Stimulated activated CD8-positive, alpha-beta memory T cell treated with anti-CD3 and anti-CD28 coated beads, Interleukin-2, amount 100 ng/mL, for 48 hours (primary cell): ENCODE data around the gene TSPOAP1.

Source experiments
- DNase-seq, 2 donors: peaks; one replicate each; pipeline ENCODE4 v3.0.0-alpha.2; 2020; ENCODE audit warnings: low read depth in 2 of 2

TSPOAP1 gene

DNA sequence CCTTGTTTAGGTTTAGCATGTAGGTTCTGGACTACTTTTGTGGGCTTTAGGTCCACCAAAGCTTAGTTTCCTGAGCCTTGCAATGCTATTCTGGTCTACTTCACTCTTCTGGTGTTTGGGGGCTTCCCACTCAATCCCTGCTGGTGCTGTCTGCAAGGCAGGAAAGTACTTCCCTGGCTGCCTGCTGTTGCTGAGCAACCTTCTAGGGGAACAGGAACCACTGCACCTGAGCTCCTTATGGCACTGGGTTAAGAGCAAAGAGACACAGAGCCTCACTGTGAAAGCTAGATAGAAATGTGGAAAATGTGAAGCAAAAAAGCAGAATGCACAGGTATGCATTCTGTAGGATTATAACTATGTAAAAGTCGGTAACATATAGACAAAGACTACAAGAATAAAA, 64.8 kb downstream of the TSPOAP1 start:
- no peak for DNase-seq

DNA sequence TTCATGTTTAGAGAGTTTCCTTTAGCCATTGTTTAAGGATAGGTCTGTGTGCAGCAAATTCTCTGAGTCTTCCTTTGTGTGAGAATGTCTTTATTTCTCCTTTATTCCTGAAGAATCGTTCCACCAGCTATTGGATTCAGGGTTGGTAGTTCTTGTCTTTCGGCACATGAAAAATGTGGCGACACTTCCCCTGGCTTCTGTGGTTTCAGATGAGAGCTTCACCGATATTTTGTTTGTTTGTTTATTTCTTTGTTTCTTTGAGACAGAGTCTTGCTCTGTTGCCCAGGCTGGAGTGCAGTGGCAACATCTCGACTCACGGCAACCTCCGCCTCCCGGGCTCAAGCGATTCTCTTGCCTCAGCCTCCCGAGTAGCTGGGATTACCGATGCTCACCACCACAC, 66.4 kb downstream of the TSPOAP1 start:
- no peak for DNase-seq

DNA sequence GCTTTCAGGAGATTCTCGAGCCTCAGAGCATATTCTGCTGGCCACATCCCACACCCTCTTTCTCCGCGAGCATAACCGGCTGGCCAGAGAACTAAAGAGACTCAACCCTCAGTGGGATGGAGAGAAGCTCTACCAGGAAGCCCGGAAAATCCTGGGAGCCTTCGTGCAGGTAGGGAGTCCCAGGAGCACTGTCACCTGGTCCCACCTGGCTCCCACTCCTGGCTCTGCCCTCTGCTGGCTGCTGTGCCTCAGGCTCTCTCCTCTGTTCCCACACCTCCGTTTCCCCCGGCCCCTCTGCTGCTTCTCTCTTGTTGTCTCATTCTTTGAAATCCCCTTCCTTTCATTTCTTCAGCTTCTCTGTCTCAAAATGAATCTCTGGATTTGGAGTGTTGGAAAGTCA, 73.8 kb downstream of the TSPOAP1 start:
- no peak for DNase-seq

DNA sequence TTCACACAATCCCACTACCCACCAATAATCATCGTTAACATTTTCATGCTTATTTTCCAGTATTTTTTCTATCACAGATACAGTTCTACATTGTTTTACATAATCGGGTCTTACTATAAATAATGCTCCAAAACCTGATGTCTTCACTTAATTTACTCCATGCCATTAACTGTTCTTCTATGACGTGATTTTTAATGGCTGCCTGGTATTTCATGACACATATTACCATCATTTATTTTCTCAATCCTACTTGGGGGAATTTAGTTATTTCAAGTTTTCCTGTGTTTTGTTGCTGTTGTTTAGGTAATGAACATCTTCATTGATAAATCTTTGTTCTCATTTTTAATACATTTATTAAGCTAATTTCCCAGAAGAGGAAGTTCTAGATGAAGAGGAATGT, 75.5 kb downstream of the TSPOAP1 start:
- no peak for DNase-seq

DNA sequence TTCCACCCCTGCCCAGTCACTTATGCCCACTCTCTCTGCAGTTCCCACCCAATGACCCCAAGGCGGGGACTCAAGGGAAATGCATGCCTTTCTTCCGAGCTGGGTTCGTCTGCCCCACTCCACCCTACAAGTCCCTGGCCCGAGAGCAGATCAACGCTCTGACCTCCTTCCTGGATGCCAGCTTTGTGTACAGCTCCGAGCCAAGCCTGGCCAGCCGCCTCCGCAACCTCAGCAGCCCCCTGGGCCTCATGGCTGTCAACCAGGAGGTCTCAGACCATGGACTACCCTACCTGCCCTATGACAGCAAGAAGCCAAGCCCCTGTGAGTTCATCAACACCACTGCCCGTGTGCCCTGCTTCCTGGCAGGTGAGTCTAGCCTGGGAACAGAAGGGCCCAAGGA, 76.5 kb downstream of the TSPOAP1 start:
- DNase-seq, result no peak
